Measurements from ENCODE around the gene NCKAP5. TPM values are rescaled to one million over a fixed set of nuclear protein-coding genes. Genes with fewer than 3 reads are reported as not detected.

NCKAP5 gene
- total RNA-seq, 4 donors from 2014 or later = 0.03 to 0.55 (median 0.33) TPM

DNA sequence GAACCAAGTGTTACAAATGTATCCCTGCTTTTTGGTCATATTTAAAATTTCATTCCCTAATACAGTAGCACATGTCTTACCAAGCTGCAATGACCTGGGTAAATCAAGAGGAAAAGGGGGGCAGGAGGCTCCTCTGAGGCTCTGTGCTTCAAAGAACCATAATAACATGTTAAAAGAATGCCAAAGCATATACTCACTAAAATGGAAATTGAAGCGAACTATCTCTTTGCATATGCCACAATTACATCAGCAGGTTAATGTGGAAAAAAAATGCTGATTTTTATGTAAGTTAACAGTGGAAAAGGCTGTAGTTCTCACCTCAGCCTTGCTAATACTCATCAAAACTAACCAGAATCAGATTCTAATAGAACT is 37.5 kb upstream of the NCKAP5 start:
- Histone ChIP-seq H3K9me3 (no peaks in the 10 kb centered on the region), H3K4me1 (peaks cover 0 to 5% of the 10 kb centered on the region in 2 donors), H3K27ac (no peak overlapping the region), H3K36me3 (no peaks in the 10 kb centered on the region), H3K27me3 (no peaks in the 10 kb centered on the region), H3K4me3 (no peak overlapping the region)
- in situ Hi-C loops (cut with MboI; ENCODE audit: low sequenced_read_pairs in 4 of 4) (no loop called here), intact Hi-C loops (cut with DNase I; ENCODE audit: low total_unique reads) (no loop called here)
- TF ChIP-seq POLR2A (IDR thresholded peaks at IDR 0.05) = no peak
- no peak for TF ChIP-seq CTCF (IDR thresholded peaks at IDR 0.05 in 4 of 5, conservative IDR thresholded peaks at IDR 0.05 in 1 of 5)
- no peak for DNase-seq
- no peak for ATAC-seq

DNA sequence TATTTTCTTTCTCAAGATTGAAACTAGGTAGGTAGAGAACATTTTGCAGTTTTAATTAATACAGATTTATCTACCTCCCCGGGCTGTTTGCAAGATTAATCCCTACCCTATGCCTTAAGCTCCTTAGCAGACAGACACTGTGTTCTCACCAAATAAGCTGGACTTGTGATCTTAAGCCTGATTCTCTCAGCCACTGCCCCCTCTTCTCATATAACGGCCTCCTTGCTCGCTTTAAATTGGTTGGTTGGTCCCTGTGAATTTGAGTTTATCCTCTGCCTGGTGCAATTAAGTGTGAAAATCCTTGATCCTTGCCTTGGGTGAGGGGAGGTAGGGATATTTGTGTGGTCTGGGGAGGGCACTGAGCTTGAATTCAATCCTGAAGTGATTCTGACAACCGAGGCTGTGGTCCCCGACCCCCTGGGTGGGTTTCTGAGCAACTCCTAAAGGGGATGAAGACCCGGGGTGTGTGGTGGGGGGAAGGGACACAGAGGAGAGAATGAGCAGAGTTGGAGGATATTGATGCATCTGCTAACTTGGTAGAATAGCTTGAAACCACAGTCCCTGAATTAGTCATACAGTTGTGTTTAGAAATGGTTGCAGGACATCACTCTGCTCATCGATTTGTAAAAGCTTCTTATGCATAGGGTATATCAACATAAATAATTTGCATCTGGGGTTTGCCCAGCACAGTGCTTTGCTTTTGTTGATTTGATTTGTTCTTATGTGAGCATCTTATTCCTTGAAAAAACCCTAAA is 36.9 kb upstream of the NCKAP5 start:
- no peaks in the 10 kb centered on the region for H3K36me3 ChIP-seq
- in situ Hi-C loops (cut with MboI; ENCODE audit: low sequenced_read_pairs in 4 of 4) = no loop called here
- no peak overlapping the region for H3K4me3 ChIP-seq
- H3K27me3 ChIP-seq = no peaks in the 10 kb centered on the region
- intact Hi-C loops (cut with DNase I; ENCODE audit: low total_unique reads) = no loop called here
- no peaks in the 10 kb centered on the region for H3K9me3 ChIP-seq
- DNase-seq (no peak), ATAC-seq (no peak)
- no peak overlapping the region for H3K27ac ChIP-seq
- TF ChIP-seq CTCF (IDR thresholded peaks at IDR 0.05 in 4 of 5, conservative IDR thresholded peaks at IDR 0.05 in 1 of 5) (no peak), POLR2A (IDR thresholded peaks at IDR 0.05) (no peak)
- peaks cover 0 to 5% of the 10 kb centered on the region in 2 donors for H3K4me1 ChIP-seq

DNA sequence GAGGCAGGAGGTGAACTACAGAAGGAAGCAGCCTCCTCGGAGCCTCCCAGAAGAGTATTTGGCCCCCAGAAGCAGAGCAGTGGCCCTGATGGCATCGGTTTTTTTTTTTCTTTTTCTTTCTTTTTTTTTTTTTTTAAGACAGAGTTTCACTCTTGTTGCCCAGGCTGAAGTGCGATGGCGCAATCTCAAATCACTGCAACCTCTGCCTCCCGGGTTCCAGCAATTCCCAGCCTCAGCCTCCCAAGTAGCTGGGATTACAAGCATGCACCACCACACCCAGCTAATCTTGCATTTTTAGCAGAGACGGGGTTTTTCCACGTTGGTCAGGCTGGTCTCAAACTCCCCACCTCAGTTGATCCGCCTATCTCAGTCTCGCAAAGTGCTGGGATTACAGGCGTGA is 34.8 kb upstream of the NCKAP5 start:
- DNase-seq (no peak), ATAC-seq (no peak)
- H3K9me3 ChIP-seq = no peaks in the 10 kb centered on the region
- peaks cover 0 to 5% of the 10 kb centered on the region in 2 donors for H3K4me1 ChIP-seq
- H3K4me3 ChIP-seq = no peak overlapping the region
- H3K27ac ChIP-seq = no peak overlapping the region
- intact Hi-C loops (cut with DNase I; ENCODE audit: low total_unique reads) = no loop called here
- no peaks in the 10 kb centered on the region for H3K27me3 ChIP-seq
- no peaks in the 10 kb centered on the region for H3K36me3 ChIP-seq
- in situ Hi-C loops (cut with MboI; ENCODE audit: low sequenced_read_pairs in 4 of 4) = no loop called here
- TF ChIP-seq POLR2A (IDR thresholded peaks at IDR 0.05) = no peak
- no peak for TF ChIP-seq CTCF (IDR thresholded peaks at IDR 0.05 in 4 of 5, conservative IDR thresholded peaks at IDR 0.05 in 1 of 5)

DNA sequence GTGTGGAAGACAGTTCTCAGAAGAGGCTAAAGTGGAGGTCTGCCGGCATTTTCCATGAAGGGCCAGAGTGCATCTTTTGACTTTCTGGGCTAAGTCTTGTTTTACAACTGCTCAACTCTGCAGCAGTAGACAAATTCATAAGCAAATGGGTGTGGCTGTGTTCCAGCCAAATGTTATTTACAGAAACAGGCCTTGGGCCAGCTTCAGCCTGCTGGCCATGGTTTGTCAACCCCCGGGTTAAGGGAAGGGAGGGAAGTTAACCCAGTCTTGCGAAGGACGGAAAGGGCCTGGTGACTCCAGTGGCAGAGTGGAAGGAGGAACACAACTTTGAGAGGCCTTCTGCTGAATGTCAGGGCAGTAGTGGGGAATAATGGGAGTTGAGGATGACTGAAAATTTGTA is 34.3 kb upstream of the NCKAP5 start:
- intact Hi-C loops (cut with DNase I; ENCODE audit: low total_unique reads) = no loop called here
- TF ChIP-seq CTCF (IDR thresholded peaks at IDR 0.05 in 4 of 5, conservative IDR thresholded peaks at IDR 0.05 in 1 of 5) (no peak), POLR2A (IDR thresholded peaks at IDR 0.05) (no peak)
- DNase-seq = no peak
- H3K4me3 ChIP-seq = no peak overlapping the region
- no peaks in the 10 kb centered on the region for H3K27me3 ChIP-seq
- H3K9me3 ChIP-seq = no peaks in the 10 kb centered on the region
- in situ Hi-C loops (cut with MboI; ENCODE audit: low sequenced_read_pairs in 4 of 4) = no loop called here
- H3K27ac ChIP-seq = no peak overlapping the region
- H3K36me3 ChIP-seq = no peaks in the 10 kb centered on the region
- no peak for ATAC-seq
- H3K4me1 ChIP-seq = peaks cover 0 to 5% of the 10 kb centered on the region in 2 donors
